ENCODE measurements around the gene MINDY1. TPM values are rescaled to one million over a fixed set of nuclear protein-coding genes. Genes with fewer than 3 reads are reported as not detected.

The MINDY1 gene
- total and polyA plus RNA-seq, 9 of the 15 experiments (the other 6 are each of a cell fraction or from before 2014, with no cell fraction given) = 0.49 to 11.0 (median 6.0) TPM

- TF ChIP-seq SFPQ (IDR thresholded peaks at IDR 0.05; ENCODE audit: low read depth, low read length) (no peak), MNT (conservative IDR thresholded peaks at IDR 0.05) (peak in 1 of 2 experiments; percentile 64; a peak in 2 of 4 replicates), ZNF239 (CRISPR knock-in tag; IDR thresholded peaks at IDR 0.05) (no peak; the same call in 1 of the 2 replicates), SRSF9 (IDR thresholded peaks at IDR 0.05; ENCODE audit: borderline replicate concordance, low read depth, low read length) (no peak), ZNF282 (CRISPR knock-in tag; IDR thresholded peaks at IDR 0.05) (no peak), CBFA2T3 (IDR thresholded peaks at IDR 0.05) (peak; percentile 91), ZNF263 (CRISPR knock-in tag; IDR thresholded peaks at IDR 0.05; ENCODE audit: borderline replicate concordance) (no peak), POLR2H (tag; IDR thresholded peaks at IDR 0.05; ENCODE audit: low read depth) (peak; percentile 48), CTBP1 (IDR thresholded peaks at IDR 0.05; ENCODE audit: borderline replicate concordance) (peak; percentile 97), E2F5 (CRISPR knock-in tag; IDR thresholded peaks at IDR 0.05) (0 out of 2 replicates have a peak, but pooled peaks have one; percentile 15), ZNF699 (CRISPR knock-in tag; IDR thresholded peaks at IDR 0.05; ENCODE audit: insufficient replicate concordance) (no peak), ELK3 (CRISPR knock-in tag; IDR thresholded peaks at IDR 0.05) (no peak), POLR2AphosphoS2 (IDR thresholded peaks at IDR 0.05; ENCODE audit: low read length) (no peak), XRCC4 (IDR thresholded peaks at IDR 0.05; ENCODE audit: extremely low read depth, insufficient read depth, insufficient read length) (no peak), CTCFL (IDR thresholded peaks at IDR 0.05; ENCODE audit: borderline replicate concordance, insufficient read depth, low read depth, low read length, poor library complexity, severe bottlenecking) (no peak), CEBPZ (IDR thresholded peaks at IDR 0.05; ENCODE audit: borderline replicate concordance, low read depth, low read length) (no peak)
Observed at GRCh38 chr1:151054971-151055547, 48.4 kb upstream of the MINDY1 start (continued).

Measured in K562 (cell line).